ENCODE measurements around the gene NCAPG2.

DNA sequence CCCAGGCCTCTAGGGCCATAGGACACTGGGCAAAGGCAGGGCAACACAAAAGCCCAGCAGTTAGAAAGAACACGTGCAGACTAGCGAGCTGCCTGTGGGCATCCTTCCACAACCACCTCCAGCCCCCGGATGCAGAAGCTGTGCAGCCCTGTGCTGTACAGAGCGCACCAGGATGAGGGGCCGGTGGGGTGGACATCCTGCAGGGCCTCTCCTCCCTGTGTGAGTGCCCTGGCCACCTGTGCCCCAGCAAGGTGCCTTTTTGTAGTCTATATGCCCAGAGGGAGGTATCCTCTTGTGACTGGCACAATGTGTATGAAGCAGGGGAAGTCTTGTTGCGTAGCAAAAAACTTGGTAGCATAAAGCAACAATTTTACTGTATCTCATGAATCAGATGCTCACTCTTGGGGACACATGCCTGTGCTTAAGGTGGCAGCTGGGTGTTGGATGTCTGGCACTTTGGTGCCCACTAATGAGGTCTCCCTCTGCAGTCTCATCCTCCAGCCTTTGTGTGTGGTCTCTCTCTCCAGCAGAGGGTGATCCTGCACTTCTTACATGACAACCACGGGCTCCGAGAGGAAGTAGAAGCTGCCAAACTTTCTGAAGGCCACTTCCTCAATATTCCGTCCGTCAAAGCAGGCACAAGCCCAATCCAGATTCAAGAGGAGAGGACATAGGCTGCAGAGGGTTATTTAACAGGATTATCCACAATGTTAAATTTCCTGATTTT lies 8.7 kb downstream of the NCAPG2 start:
- TF ChIP-seq, protein P1, sequence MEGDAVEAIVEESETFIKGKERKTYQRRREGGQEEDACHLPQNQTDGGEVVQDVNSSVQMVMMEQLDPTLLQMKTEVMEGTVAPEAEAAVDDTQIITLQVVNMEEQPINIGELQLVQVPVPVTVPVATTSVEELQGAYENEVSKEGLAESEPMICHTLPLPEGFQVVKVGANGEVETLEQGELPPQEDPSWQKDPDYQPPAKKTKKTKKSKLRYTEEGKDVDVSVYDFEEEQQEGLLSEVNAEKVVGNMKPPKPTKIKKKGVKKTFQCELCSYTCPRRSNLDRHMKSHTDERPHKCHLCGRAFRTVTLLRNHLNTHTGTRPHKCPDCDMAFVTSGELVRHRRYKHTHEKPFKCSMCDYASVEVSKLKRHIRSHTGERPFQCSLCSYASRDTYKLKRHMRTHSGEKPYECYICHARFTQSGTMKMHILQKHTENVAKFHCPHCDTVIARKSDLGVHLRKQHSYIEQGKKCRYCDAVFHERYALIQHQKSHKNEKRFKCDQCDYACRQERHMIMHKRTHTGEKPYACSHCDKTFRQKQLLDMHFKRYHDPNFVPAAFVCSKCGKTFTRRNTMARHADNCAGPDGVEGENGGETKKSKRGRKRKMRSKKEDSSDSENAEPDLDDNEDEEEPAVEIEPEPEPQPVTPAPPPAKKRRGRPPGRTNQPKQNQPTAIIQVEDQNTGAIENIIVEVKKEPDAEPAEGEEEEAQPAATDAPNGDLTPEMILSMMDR (IDR thresholded peaks at IDR 0.05; ENCODE audit: low read length), result 0 out of 2 replicates have a peak, but pooled peaks have one; percentile 19
- TF ChIP-seq EZH2 (optimal IDR thresholded peaks at IDR 0.05; ENCODE audit: low read depth, low read length), result no peak

Measured in MM.1S (cell line).